Measurements from ENCODE around the gene PRSS38. TPM values are rescaled to one million over a fixed set of nuclear protein-coding genes. Genes with fewer than 3 reads are reported as not detected.
"Not testable (repeated sequence)": the region's sequence is repeated elsewhere in the genome, so short reads cannot be mapped to it uniquely, and the experiment has no call there.

Gene PRSS38
- total RNA-seq, 2 donors from 2014 or later = not detected

DNA sequence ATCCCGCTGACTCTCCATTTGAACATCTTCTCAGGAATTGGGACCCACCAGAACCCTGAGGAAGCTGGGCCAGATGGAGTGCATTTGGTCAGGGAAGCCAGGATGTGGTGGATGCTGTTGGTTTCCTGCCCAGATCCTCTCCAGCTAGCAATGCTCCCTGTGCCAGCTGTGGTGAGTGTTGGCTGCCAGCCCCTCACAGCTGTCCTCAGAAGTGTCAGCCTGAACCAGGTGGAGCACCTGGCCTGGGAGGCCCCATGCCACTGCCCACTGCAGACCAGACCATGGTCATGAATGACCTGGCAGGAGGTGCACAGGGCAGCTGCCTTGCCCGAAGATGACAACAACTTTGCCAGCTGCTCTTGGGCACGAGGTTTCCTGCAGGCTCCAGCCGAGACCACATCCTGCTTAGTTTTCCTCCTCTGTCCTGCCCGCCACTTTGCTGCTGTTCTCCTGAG, 54.4 kb downstream of the PRSS38 start:
- Histone ChIP-seq H3K4me3 (ENCODE audit: low read length) (no peak overlapping the region), H3K27me3 (ENCODE audit: control insufficient read depth, insufficient read depth, low read length, poor library complexity, severe bottlenecking) (no peaks in the 10 kb centered on the region), H3K27ac (ENCODE audit: low read depth, low read length) (no peak overlapping the region), H3K9ac (ENCODE audit: extremely low read depth, low read length, poor library complexity, severe bottlenecking) (no peak overlapping the region), H3K4me1 (ENCODE audit: control insufficient read depth, insufficient read depth, low read length) (no peaks in the 10 kb centered on the region), H3K36me3 (ENCODE audit: control insufficient read depth, insufficient read depth, low read length) (no peaks in the 10 kb centered on the region), H3K9me3 (ENCODE audit: control insufficient read depth, low read length) (peaks cover 5% of the 10 kb centered on the region)
- Mint-ChIP-seq H3K27me3 (ENCODE audit: insufficient read depth) (peaks cover 30% of the 10 kb centered on the region), H3K36me3 (ENCODE audit: low read depth) (no peaks in the 10 kb centered on the region), H3K9me3 (peaks cover 2% of the 10 kb centered on the region), H3K27ac (no peak overlapping the region), H3K4me1 (no peaks in the 10 kb centered on the region), H3K4me3 (no peak overlapping the region)
- DNase-seq = no peak
- TF ChIP-seq, protein P1, sequence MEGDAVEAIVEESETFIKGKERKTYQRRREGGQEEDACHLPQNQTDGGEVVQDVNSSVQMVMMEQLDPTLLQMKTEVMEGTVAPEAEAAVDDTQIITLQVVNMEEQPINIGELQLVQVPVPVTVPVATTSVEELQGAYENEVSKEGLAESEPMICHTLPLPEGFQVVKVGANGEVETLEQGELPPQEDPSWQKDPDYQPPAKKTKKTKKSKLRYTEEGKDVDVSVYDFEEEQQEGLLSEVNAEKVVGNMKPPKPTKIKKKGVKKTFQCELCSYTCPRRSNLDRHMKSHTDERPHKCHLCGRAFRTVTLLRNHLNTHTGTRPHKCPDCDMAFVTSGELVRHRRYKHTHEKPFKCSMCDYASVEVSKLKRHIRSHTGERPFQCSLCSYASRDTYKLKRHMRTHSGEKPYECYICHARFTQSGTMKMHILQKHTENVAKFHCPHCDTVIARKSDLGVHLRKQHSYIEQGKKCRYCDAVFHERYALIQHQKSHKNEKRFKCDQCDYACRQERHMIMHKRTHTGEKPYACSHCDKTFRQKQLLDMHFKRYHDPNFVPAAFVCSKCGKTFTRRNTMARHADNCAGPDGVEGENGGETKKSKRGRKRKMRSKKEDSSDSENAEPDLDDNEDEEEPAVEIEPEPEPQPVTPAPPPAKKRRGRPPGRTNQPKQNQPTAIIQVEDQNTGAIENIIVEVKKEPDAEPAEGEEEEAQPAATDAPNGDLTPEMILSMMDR (conservative IDR thresholded peaks at IDR 0.05) = no peak
- 87 to 90% methylated on average over 5 of the region's 5 CpGs for WGBS, 2 experiments (ENCODE audit: insufficient coverage in 1 of 2, insufficient read length in 1 of 2)

DNA sequence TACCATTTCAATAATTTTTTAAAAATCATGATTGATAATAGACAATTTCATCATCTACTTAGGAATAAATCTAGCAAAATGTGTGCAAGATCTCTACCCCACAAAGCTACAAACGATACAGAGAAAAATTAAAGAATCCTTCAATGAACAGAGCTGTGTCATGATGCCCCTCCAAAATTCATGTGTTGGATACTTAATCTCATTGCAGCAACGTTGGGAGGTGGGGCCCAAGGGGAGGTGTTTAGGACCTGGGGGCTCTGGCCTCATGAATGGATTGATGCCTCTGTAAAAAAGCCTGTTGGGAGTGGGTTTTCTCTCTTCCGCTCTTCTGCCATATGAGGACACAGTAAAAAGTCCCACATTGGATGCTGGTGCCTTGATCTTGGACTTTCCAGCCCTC, 54.9 kb downstream of the PRSS38 start:
- H3K36me3 Mint-ChIP-seq (ENCODE audit: low read depth) = no peaks in the 10 kb centered on the region
- 84% methylated on average over 3 of the region's 3 CpGs; no CpG with 5 or more reads in 1 of the 2 experiments for WGBS, 2 experiments (ENCODE audit: insufficient coverage in 1 of 2, insufficient read length in 1 of 2)
- H3K27me3 Mint-ChIP-seq (ENCODE audit: insufficient read depth) = peaks cover 33% of the 10 kb centered on the region
- no peak overlapping the region for H3K27ac ChIP-seq (ENCODE audit: low read depth, low read length)
- no peak overlapping the region for H3K9ac ChIP-seq (ENCODE audit: extremely low read depth, low read length, poor library complexity, severe bottlenecking)
- no peaks in the 10 kb centered on the region for H3K4me1 ChIP-seq (ENCODE audit: control insufficient read depth, insufficient read depth, low read length)
- no peaks in the 10 kb centered on the region for H3K27me3 ChIP-seq (ENCODE audit: control insufficient read depth, insufficient read depth, low read length, poor library complexity, severe bottlenecking)
- no peak overlapping the region for H3K4me3 ChIP-seq (ENCODE audit: low read length)
- no peak overlapping the region for H3K4me3 Mint-ChIP-seq
- H3K9me3 ChIP-seq (ENCODE audit: control insufficient read depth, low read length) = peaks cover under 1% of the 10 kb centered on the region
- H3K36me3 ChIP-seq (ENCODE audit: control insufficient read depth, insufficient read depth, low read length) = no peaks in the 10 kb centered on the region
- no peaks in the 10 kb centered on the region for H3K9me3 Mint-ChIP-seq
- no peak overlapping the region for H3K27ac Mint-ChIP-seq
- no peaks in the 10 kb centered on the region for H3K4me1 Mint-ChIP-seq
- TF ChIP-seq, protein P1 (conservative IDR thresholded peaks at IDR 0.05) = no peak
- DNase-seq = no peak

DNA sequence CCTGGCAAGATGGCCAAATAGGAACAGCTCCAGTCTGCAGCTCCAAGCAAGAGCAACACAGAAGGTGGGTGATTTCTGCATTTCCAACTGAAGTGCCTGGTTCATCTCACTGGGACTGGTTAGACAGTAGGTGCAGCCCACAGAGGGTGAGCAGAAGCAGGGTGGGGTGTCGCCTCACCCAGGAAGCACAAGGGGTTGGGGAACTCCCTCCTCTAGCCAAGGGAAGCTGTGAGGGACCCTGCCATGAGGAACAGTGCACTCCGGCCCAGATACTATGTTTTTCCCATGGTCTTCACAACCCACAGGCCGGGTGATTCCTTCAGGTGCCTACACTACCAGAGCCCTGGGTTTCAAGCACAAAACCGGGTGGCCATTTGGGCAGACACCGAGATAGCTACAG, 56.4 kb downstream of the PRSS38 start:
- not testable (repeated sequence) for H3K36me3 Mint-ChIP-seq (ENCODE audit: low read depth); H3K4me1 Mint-ChIP-seq; H3K27ac ChIP-seq (ENCODE audit: low read depth, low read length); H3K9ac ChIP-seq (ENCODE audit: extremely low read depth, low read length, poor library complexity, severe bottlenecking); DNase-seq; H3K27me3 ChIP-seq (ENCODE audit: control insufficient read depth, insufficient read depth, low read length, poor library complexity, severe bottlenecking); H3K27ac Mint-ChIP-seq; H3K4me3 ChIP-seq (ENCODE audit: low read length); H3K4me3 Mint-ChIP-seq; H3K36me3 ChIP-seq (ENCODE audit: control insufficient read depth, insufficient read depth, low read length); H3K9me3 Mint-ChIP-seq; H3K4me1 ChIP-seq (ENCODE audit: control insufficient read depth, insufficient read depth, low read length); H3K9me3 ChIP-seq (ENCODE audit: control insufficient read depth, low read length)
- H3K27me3 Mint-ChIP-seq (ENCODE audit: insufficient read depth) = peaks cover 37% of the 10 kb centered on the region
- whole genome bisulfite sequencing, 2 experiments (ENCODE audit: insufficient coverage in 1 of 2, insufficient read length in 1 of 2) = 80 to 82% methylated on average over 4 to 5 of the region's 5 CpGs

DNA sequence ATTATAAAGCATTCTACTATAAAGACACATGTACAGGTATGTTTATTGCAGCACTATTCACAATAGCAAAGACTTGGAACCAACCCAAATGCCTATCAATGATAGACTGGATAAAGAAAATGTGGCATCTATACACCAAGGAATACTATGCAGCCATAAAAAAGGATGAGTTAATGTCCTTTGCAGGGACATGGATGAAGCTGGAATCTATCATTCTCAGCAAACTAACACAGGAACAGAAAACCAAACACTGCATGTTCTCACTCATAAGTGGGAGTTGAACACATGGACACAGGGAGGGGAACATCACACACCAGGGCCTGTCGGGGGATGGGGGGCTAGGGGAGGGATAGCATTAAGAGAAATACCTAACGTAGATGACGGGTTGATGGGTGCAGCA, 62.3 kb downstream of the PRSS38 start:
- not testable (repeated sequence) for H3K4me1 ChIP-seq (ENCODE audit: control insufficient read depth, insufficient read depth, low read length); H3K9me3 Mint-ChIP-seq; H3K27ac Mint-ChIP-seq; H3K4me1 Mint-ChIP-seq; H3K36me3 ChIP-seq (ENCODE audit: control insufficient read depth, insufficient read depth, low read length); H3K27ac ChIP-seq (ENCODE audit: low read depth, low read length); DNase-seq; H3K36me3 Mint-ChIP-seq (ENCODE audit: low read depth); H3K9me3 ChIP-seq (ENCODE audit: control insufficient read depth, low read length); H3K9ac ChIP-seq (ENCODE audit: extremely low read depth, low read length, poor library complexity, severe bottlenecking); H3K4me3 ChIP-seq (ENCODE audit: low read length); H3K4me3 Mint-ChIP-seq
- 100% methylated on average over 1 of the region's 3 CpGs for WGBS, 2 experiments (ENCODE audit: insufficient coverage in 1 of 2, insufficient read length in 1 of 2)
- peaks cover 42% of the 10 kb centered on the region for H3K27me3 Mint-ChIP-seq (ENCODE audit: insufficient read depth)
- peaks cover 23% of the 10 kb centered on the region for H3K27me3 ChIP-seq (ENCODE audit: control insufficient read depth, insufficient read depth, low read length, poor library complexity, severe bottlenecking)
